A549 treated with CpdA at 1 μM for 4 hours (cell line): Measurements from ENCODE around the gene AUNIP. TPM values are rescaled to one million over a fixed set of nuclear protein-coding genes. Genes with fewer than 3 reads are reported as not detected.

Source experiments
- total RNA-seq: library from RNA; stranded (reverse); fragments of 200-300 nt; extraction: Qiagen RNA extraction; gene quantifications from 5 replicates; pipeline ENCODE4 v1.2.3, GENCODE V29; 2022; ENCODE audit warnings: low read depth

AUNIP gene
- 5.4 to 6.2 TPM (median 6.1 TPM) in 5 replicates for total RNA-seq

DNA sequence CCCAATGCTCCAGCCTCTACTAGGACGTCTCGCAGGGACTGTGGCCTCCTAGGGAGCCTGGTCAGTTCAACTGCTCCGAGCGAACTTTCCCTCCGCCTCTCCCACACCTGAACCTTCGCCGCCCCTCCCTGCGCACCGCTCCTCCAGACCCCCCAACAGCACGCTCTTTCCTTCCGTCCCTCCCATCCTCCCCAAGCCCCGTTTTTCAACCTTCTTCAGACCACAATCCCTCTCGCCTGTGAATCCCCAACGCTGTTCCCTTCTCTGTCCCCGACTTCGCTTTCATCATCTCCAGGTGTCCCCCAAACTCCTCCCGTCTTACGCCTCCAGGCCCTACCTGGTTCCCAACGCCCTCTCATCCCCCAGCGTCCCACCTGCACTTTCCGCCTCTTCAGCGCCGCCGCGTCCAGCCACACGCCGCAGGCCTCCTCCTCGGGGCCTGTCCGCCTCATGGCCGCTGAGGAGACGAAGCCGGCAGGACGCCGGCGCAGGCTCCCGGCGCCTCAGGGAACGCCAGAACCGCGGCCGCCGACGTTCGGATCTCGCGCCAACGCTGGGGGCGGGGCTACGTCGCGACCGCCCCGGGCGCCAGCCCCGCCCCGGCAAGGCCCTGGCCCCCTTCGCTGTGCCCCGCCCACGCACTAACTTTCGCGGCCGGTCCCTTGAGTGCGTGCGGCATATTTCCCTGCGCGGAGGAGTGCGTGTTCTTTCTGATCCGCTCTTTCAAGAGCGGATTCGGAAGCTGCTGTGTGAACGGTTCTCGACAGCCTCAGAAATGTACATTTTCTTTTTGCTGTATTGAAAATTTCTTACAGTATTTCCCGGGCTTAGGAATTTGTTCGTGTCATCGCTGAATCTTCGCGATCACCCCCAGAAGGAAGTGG, at the start of gene AUNIP:
TSS of gene AUNIP (minus strand) at position 552 of the 884 bp plus-strand sequence. CDS start at position 452, 100 bp downstream.

DNA sequence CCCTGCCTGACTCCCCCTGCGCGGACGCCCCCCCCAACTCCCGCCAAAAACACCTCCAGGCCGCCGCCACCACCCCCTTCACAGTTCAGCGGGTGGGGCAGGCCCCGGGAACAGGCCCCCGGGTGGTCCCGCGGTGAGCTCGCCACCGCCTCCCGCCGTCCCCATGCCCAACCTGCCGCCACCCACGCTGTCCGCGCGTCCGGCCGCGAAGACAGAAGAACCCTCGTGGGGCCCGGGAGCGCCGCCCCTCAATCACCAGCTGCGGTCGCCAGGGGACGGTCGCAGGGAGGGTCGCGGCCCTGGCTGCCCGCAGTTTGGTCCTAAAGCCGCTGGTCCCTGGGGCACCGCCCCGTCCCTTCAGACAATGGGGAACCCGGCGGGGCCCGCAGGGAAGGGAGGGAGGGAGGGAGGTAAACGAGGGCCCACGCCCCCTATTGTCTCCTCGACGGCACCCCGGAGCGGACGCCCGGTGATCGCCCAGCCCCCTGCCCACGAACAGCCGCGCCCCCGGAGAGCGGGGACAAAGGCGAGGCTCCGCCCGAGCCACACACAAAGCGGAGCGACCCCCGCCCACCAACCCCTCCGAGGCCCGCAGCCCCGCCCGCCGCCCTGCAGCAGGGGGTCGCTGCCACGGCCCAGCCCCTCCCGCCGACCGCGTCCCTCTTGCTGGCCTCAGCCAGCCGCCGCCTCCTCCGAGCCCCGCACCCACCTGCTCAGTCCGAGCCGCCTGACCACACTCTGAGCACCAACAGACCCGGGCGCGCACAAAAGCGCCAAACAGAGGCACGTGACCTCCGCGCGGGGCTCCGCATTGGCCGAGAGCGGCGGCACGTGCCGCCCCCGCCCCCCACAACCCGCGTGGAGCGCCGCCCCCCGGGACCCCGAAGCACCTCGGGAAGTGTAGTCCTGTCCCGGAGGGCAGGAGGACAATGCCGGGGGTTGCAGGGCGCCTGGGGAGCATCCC, 46.7 kb upstream of the AUNIP start, which contains the start of gene STMN1:
TSS of gene STMN1 (minus strand) at position 740 of the 964 bp plus-strand sequence. CDS start 1,743 bp downstream, outside the sequence.

GRCh38 chr1:25875154-25875855, 16.0 kb upstream of the AUNIP start, which contains the start of gene PAQR7:
Gene PAQR7, minus strand, starts transcription at chr1:25875708. Its CDS starts 11,869 bp downstream, at chr1:25863839.

GRCh38 chr1:25819491-25820246, 39.6 kb downstream of the AUNIP start, which contains the start of gene MTFR1L:
Gene MTFR1L, plus strand, starts transcription at chr1:25819954. Its CDS starts 3,151 bp downstream, at chr1:25823105.

DNA sequence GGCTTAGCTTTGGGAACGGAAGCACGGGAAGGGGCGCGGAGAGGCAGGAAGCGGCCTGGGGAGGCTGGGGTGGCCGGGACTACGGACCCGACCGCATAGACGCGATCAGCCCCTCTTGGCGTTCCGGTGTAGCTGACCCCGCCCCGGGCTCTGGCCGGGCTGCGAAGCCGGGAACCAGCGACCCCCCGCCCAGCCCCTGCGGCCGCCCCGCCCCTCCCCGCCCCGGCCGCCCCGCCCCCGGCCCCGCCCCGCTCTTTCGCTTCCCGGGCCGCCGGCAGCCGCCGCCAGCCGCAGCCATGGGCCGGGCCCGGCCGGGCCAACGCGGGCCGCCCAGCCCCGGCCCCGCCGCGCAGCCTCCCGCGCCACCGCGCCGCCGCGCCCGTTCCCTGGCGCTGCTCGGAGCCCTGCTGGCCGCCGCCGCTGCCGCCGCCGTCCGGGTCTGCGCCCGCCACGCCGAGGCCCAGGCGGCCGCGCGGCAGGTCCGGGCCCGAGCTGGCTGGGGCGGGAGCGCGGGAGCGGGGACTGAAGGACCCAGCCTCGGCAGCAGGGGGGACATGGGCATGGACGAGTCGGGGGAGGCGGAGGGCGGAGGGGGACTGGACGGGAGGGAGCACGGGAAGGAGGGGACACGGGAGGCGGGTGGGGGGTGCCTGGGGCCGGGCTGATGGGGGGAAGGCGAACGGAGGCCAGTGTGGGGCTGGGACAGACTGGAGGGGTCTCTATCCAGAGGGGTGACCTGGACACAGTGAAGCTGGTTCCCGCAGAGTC, 59.1 kb downstream of the AUNIP start, which contains the start of gene SELENON:
TSS of gene SELENON (plus strand) at position 259 of the 768 bp plus-strand sequence. CDS start at position 297, 38 bp downstream.

Other genes with a start within 250 kb of the AUNIP start
- gene MAN1C1, start 242.7 kb downstream of the AUNIP start, total RNA-seq: 0.18 to 0.35 TPM (median 0.19 TPM) in 5 replicates
- gene SELENON, start 59.3 kb downstream of the AUNIP start, total RNA-seq: 52.5 to 65.0 TPM (median 56.7 TPM) in 5 replicates
- 21.7 to 26.1 TPM (median 23.9 TPM) in 5 replicates for gene MTFR1L, start 39.5 kb downstream of the AUNIP start, total RNA-seq
- 2.6 to 4.0 TPM (median 3.3 TPM) in 5 replicates for gene PAQR7, start 16.3 kb upstream of the AUNIP start, total RNA-seq
- gene STMN1, start 47.0 kb upstream of the AUNIP start, total RNA-seq: 183 to 215 TPM (median 203 TPM) in 5 replicates
- 6.9 to 9.1 TPM (median 7.8 TPM) in 5 replicates for gene PAFAH2, start 138.6 kb upstream of the AUNIP start, total RNA-seq
- not detected in 5 replicates for gene EXTL1, start 162.3 kb upstream of the AUNIP start, total RNA-seq
- 0.03 to 0.17 TPM (median 0.04 TPM) in 4 of 5 replicates, not detected in the other for gene SLC30A2, start 186.7 kb upstream of the AUNIP start, total RNA-seq
- gene TRIM63, start 208.2 kb upstream of the AUNIP start, total RNA-seq: 0.03 TPM in 1 of 5 replicates, not detected in the others